ENCODE measurements around the gene HIVEP3. TPM values are rescaled to one million over a fixed set of nuclear protein-coding genes. Genes with fewer than 3 reads are reported as not detected.

HIVEP3 gene
- total RNA-seq, 1 experiment from 2014 or later: 6.0 TPM

DNA sequence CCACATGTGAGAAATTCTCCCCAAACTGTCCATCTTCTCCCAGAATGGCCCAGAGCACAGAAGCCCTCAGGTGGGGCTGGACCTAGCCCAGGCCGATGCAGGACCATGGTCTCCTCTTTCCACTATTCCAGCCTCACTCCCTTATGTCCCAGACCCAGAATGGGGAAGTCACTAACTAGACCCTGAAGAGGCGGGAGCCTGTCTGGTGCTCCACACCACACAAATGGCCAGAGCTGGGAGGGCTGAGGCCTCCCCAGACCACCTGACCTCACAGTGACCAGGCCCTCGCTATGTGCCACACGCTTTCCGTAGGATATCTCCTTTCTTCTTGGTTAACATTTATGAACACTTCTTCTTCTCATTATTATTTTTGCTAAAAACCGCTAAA is 379.3 kb downstream of the HIVEP3 start:
- no peak overlapping the region for H3K4me3 ChIP-seq (ENCODE audit: low read depth in 2 of 2, low read length in 2 of 2)
- no peaks in the 10 kb centered on the region for H3K9me3 ChIP-seq (ENCODE audit: control insufficient read depth, insufficient read depth, low read depth, low read length)
- ATAC-seq (no peak), DNase-seq (ENCODE audit: low read depth, low spot score) (no peak)
- H3K27me3 ChIP-seq (ENCODE audit: control insufficient read depth, insufficient read depth, low read length): no peaks in the 10 kb centered on the region
- intact Hi-C loops (cut with micrococcal nuclease; ENCODE audit: unreplicated experiment): no loop called here
- CTCF ChIA-PET: no interaction called here
- H3K4me1 ChIP-seq (ENCODE audit: control insufficient read depth, insufficient read depth, low read length): no peaks in the 10 kb centered on the region
- BruUV-seq (replicated peaks): no TSS peak
- in situ Hi-C loops (cut with HindIII; ENCODE audit: low pct_unique_long_range_greater_than_20kb, low sequenced_read_pairs): no loop called here
- no peak for TF ChIP-seq TCF7L2 (IDR thresholded peaks at IDR 0.05; ENCODE audit: low read depth, low read length)
- TF ChIP-seq POLR2AphosphoS5 (IDR thresholded peaks at IDR 0.05; ENCODE audit: low read depth, low read length): no peak
- no peak for TF ChIP-seq SIN3A (IDR thresholded peaks at IDR 0.05; ENCODE audit: borderline replicate concordance, insufficient read depth, low read depth, low read length)
- TF ChIP-seq, protein P1, sequence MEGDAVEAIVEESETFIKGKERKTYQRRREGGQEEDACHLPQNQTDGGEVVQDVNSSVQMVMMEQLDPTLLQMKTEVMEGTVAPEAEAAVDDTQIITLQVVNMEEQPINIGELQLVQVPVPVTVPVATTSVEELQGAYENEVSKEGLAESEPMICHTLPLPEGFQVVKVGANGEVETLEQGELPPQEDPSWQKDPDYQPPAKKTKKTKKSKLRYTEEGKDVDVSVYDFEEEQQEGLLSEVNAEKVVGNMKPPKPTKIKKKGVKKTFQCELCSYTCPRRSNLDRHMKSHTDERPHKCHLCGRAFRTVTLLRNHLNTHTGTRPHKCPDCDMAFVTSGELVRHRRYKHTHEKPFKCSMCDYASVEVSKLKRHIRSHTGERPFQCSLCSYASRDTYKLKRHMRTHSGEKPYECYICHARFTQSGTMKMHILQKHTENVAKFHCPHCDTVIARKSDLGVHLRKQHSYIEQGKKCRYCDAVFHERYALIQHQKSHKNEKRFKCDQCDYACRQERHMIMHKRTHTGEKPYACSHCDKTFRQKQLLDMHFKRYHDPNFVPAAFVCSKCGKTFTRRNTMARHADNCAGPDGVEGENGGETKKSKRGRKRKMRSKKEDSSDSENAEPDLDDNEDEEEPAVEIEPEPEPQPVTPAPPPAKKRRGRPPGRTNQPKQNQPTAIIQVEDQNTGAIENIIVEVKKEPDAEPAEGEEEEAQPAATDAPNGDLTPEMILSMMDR (IDR thresholded peaks at IDR 0.05): no peak
- TF ChIP-seq, protein P2, sequence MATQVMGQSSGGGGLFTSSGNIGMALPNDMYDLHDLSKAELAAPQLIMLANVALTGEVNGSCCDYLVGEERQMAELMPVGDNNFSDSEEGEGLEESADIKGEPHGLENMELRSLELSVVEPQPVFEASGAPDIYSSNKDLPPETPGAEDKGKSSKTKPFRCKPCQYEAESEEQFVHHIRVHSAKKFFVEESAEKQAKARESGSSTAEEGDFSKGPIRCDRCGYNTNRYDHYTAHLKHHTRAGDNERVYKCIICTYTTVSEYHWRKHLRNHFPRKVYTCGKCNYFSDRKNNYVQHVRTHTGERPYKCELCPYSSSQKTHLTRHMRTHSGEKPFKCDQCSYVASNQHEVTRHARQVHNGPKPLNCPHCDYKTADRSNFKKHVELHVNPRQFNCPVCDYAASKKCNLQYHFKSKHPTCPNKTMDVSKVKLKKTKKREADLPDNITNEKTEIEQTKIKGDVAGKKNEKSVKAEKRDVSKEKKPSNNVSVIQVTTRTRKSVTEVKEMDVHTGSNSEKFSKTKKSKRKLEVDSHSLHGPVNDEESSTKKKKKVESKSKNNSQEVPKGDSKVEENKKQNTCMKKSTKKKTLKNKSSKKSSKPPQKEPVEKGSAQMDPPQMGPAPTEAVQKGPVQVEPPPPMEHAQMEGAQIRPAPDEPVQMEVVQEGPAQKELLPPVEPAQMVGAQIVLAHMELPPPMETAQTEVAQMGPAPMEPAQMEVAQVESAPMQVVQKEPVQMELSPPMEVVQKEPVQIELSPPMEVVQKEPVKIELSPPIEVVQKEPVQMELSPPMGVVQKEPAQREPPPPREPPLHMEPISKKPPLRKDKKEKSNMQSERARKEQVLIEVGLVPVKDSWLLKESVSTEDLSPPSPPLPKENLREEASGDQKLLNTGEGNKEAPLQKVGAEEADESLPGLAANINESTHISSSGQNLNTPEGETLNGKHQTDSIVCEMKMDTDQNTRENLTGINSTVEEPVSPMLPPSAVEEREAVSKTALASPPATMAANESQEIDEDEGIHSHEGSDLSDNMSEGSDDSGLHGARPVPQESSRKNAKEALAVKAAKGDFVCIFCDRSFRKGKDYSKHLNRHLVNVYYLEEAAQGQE (IDR thresholded peaks at IDR 0.05; ENCODE audit: insufficient read depth in 1 of 2, low read depth in 2 of 2, low read length in 1 of 2): no peak
- POLR2A ChIA-PET: no interaction called here
- no peak overlapping the region for H3K27ac ChIP-seq (ENCODE audit: low read length)
- H3K36me3 ChIP-seq (ENCODE audit: control insufficient read depth, insufficient read depth, low read length): no peaks in the 10 kb centered on the region

DNA sequence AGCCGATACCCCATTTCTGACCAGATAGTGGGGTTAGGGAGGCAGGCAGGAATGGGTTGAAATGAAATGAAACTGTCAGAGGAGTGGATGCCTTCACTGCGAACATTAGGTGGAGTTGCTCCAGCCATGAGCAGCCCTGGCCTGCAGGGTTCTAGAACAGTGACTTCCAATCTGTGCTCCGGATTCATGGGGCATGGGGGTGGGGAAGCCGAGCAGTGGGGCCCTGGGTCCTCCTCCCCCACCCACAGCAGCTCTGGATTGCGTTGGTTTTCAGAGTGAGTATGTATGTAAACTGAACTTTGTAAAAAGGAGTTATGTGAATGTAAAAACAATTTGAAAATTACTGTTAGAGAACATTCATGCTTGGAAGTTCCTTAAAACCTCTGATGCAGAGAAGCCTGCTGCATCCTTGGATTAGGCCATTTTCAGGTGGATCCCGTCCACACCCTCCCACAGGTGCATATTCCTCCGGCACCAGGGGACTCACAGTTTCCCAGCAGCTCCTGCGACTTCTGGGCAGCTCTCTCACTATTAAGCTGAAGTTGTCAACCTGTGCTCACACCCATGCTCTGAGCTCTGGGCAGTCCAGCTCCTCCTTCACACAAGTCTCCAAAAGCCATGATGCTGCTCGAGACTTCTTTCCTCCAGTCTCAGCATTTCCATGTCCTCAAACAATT is 379.8 kb downstream of the HIVEP3 start:
- ChIA-PET CTCF (no interaction called here), POLR2A (no interaction called here)
- Histone ChIP-seq H3K36me3 (ENCODE audit: control insufficient read depth, insufficient read depth, low read length) (no peaks in the 10 kb centered on the region), H3K4me3 (ENCODE audit: low read depth in 2 of 2, low read length in 2 of 2) (no peak overlapping the region), H3K27ac (ENCODE audit: low read length) (no peak overlapping the region), H3K4me1 (ENCODE audit: control insufficient read depth, insufficient read depth, low read length) (no peaks in the 10 kb centered on the region), H3K9me3 (ENCODE audit: control insufficient read depth, insufficient read depth, low read depth, low read length) (no peaks in the 10 kb centered on the region), H3K27me3 (ENCODE audit: control insufficient read depth, insufficient read depth, low read length) (no peaks in the 10 kb centered on the region)
- no TSS peak for BruUV-seq (replicated peaks)
- DNase-seq (ENCODE audit: low read depth, low spot score) (no peak), ATAC-seq (no peak)
- in situ Hi-C loops (cut with HindIII; ENCODE audit: low pct_unique_long_range_greater_than_20kb, low sequenced_read_pairs): no loop called here
- TF ChIP-seq TCF7L2 (IDR thresholded peaks at IDR 0.05; ENCODE audit: low read depth, low read length): no peak
- TF ChIP-seq, protein P1 (IDR thresholded peaks at IDR 0.05): no peak
- no peak for TF ChIP-seq POLR2AphosphoS5 (IDR thresholded peaks at IDR 0.05; ENCODE audit: low read depth, low read length)
- TF ChIP-seq, protein P2 (IDR thresholded peaks at IDR 0.05; ENCODE audit: insufficient read depth in 1 of 2, low read depth in 2 of 2, low read length in 1 of 2): no peak
- TF ChIP-seq SIN3A (IDR thresholded peaks at IDR 0.05; ENCODE audit: borderline replicate concordance, insufficient read depth, low read depth, low read length): no peak
- intact Hi-C loops (cut with micrococcal nuclease; ENCODE audit: unreplicated experiment): no loop called here

All from Panc1 (cell line).